Upper lobe of left lung (tissue), 6 donors: ENCODE results near the gene ACR. TPM values are rescaled to one million over a fixed set of nuclear protein-coding genes. Genes with fewer than 3 reads are reported as not detected.

Experiments used
- ATAC-seq, 2 donors: fragments of 200-7000 bp; cut with Tn5 transposase; one replicate each; pipeline ENCODE4 v1.9.1; 2022; ENCODE audit warnings: mild to moderate bottlenecking in 2 of 2, moderate library complexity in 2 of 2; ENCODE audit not compliant: low FRiP score in 2 of 2
- DNase-seq, 2 donors: peaks; one replicate each; pipeline ENCODE4 v3.0.0-alpha.2; 2019 to 2020
- H3K27ac ChIP-seq, 4 donors: fragments of 200-600 bp; sonication (generic); one replicate each; pipeline ENCODE4 v1.5.1; 2016 to 2019
- H3K27me3 ChIP-seq, 4 donors: fragments of 200-600 bp; sonication (generic); one replicate each; pipeline ENCODE4 v1.5.1; 2017 to 2019
- H3K36me3 ChIP-seq, 4 donors: fragments of 200-600 bp; sonication (generic); one replicate each; pipeline ENCODE4 v1.5.1; 2016 to 2019
- H3K4me1 ChIP-seq, 4 donors: fragments of 200-600 bp; sonication (generic); one replicate each; pipeline ENCODE4 v1.5.1; 2018 to 2019
- H3K4me3 ChIP-seq, 4 donors: fragments of 200-600 bp; sonication (generic); one replicate each; pipeline ENCODE4 v1.5.1; 2017 to 2019; ENCODE audit warnings: mild to moderate bottlenecking in 2 of 4, moderate library complexity in 1 of 4
- H3K9me3 ChIP-seq, 4 donors: fragments of 200-600 bp; sonication (generic); one replicate each; pipeline ENCODE4 v1.5.1; 2018 to 2019
- CTCF ChIP-seq, 6 experiments: fragments of 450-650 bp in 4 of 6; fragments of 200-600 bp in 2 of 6; sonication (generic) in 2 of 6; IDR thresholded peaks; one replicate each; pipeline ENCODE4 v1.5.1; 2016 to 2019; ENCODE audit warnings: antibody characterized with exemption in 6 of 6
- EP300 ChIP-seq, 4 donors: sonication (generic); formaldehyde crosslinking; IDR thresholded peaks; one replicate each; pipeline ENCODE4 v1.5.1; 2017; ENCODE audit warnings: antibody characterized with exemption in 4 of 4, control low read depth in 2 of 4
- POLR2A ChIP-seq, 4 donors: fragments of 450-650 bp; IDR thresholded peaks; one replicate each; pipeline ENCODE4 v1.5.1; 2016 to 2017; ENCODE audit warnings: antibody characterized with exemption in 4 of 4, mild to moderate bottlenecking in 2 of 4
- POLR2AphosphoS5 ChIP-seq, 2 donors: sonication (generic); formaldehyde crosslinking; IDR thresholded peaks; one replicate each; pipeline ENCODE4 v1.5.1; 2017; ENCODE audit warnings: antibody characterized with exemption in 2 of 2
- WGBS, 2 donors: methylation state at CpG; one replicate each; pipeline ENCODE4 v1.1.5; 2017 to 2018; 5-methylcytosine and 5-hydroxymethylcytosine counted together
- total RNA-seq, 6 donors: library from RNA; depleted of rRNA in 4 of 6; stranded (reverse); fragments of >200 nt in 4 of 6; gene quantifications; one replicate each; pipeline versions ENCODE4 v1.1.0 to v1.2.1, GENCODE V29; 2016 to 2021
- donor health status: DM: no; HTN: no; CAD: no; lungs with moderate emphysema.
- donor health status: DM: no; HTN: yes; CAD: no; lungs with severe emphysema.

ACR gene
- total RNA-seq, 6 donors from 2014 or later, result 0.71 to 3.9 (median 1.5) TPM

GRCh38 chr22:50714631-50715179, 23.3 kb upstream of the ACR start:
- Histone ChIP-seq H3K27ac (peak overlapping the region; percentile 61 to 69 (median 68)), H3K36me3 (peaks cover 0 to 60% (median 1%) of the 10 kb centered on the region in 4 donors), H3K9me3 (no peaks in the 10 kb centered on the region), H3K4me1 (peaks cover 10 to 21% (median 19%) of the 10 kb centered on the region in 4 donors), H3K4me3 (no peak overlapping the region), H3K27me3 (no peaks in the 10 kb centered on the region)
- 90 to 95% methylated on average over 20 to 21 of the region's 22 CpGs for WGBS, 2 donors
- DNase-seq, result peak in 1 of 2 donors; percentile 74
- no peak for TF ChIP-seq EP300 (IDR thresholded peaks at IDR 0.05)
- TF ChIP-seq POLR2A (IDR thresholded peaks at IDR 0.05), result no peak
- TF ChIP-seq CTCF (IDR thresholded peaks at IDR 0.05), result no peak
- TF ChIP-seq POLR2AphosphoS5 (IDR thresholded peaks at IDR 0.05), result no peak
- no peak for ATAC-seq

GRCh38 chr22:50715250-50715649, 22.8 kb upstream of the ACR start:
- H3K27ac ChIP-seq, result peak overlapping the region in 3 of 4 donors; percentile 61 to 69 (median 67)
- 79 to 92% methylated on average over 8 to 9 of the region's 9 CpGs for WGBS, 2 donors
- DNase-seq, result no peak
- H3K36me3 ChIP-seq, result peaks cover 0 to 55% (median under 1%) of the 10 kb centered on the region in 4 donors
- no peak for ATAC-seq
- TF ChIP-seq CTCF (IDR thresholded peaks at IDR 0.05), result no peak
- TF ChIP-seq EP300 (IDR thresholded peaks at IDR 0.05), result no peak
- TF ChIP-seq POLR2A (IDR thresholded peaks at IDR 0.05), result no peak
- no peak for TF ChIP-seq POLR2AphosphoS5 (IDR thresholded peaks at IDR 0.05)
- no peak overlapping the region for H3K4me3 ChIP-seq
- no peaks in the 10 kb centered on the region for H3K27me3 ChIP-seq
- peaks cover 10 to 25% (median 19%) of the 10 kb centered on the region in 4 donors for H3K4me1 ChIP-seq
- no peaks in the 10 kb centered on the region for H3K9me3 ChIP-seq

GRCh38 chr22:50715776-50716175, 22.2 kb upstream of the ACR start:
- Histone ChIP-seq H3K36me3 (peaks cover 0 to 49% (median 0%) of the 10 kb centered on the region in 4 donors), H3K4me1 (peaks cover 10 to 28% (median 20%) of the 10 kb centered on the region in 4 donors), H3K9me3 (no peaks in the 10 kb centered on the region), H3K27me3 (no peaks in the 10 kb centered on the region), H3K4me3 (no peak overlapping the region), H3K27ac (peak overlapping the region in 1 of 4 donors; percentile 61)
- ATAC-seq (no peak), DNase-seq (no peak)
- no peak for TF ChIP-seq EP300 (IDR thresholded peaks at IDR 0.05)
- WGBS, 2 donors, result 91 to 92% methylated on average over 7 of the region's 7 CpGs

GRCh38 chr22:50716290-50717024, 21.5 kb upstream of the ACR start:
- no peak overlapping the region for H3K4me3 ChIP-seq
- ATAC-seq, result no peak
- WGBS, 2 donors, result 91 to 93% methylated on average over 13 of the region's 13 CpGs

More at GRCh38 chr22:50716290-50717024, 21.5 kb upstream of the ACR start:
- Histone ChIP-seq H3K9me3 (no peaks in the 10 kb centered on the region), H3K27ac (no peak overlapping the region), H3K27me3 (no peaks in the 10 kb centered on the region), H3K36me3 (peaks cover 0 to 52% (median 1%) of the 10 kb centered on the region in 4 donors), H3K4me1 (peaks cover 10 to 28% (median 18%) of the 10 kb centered on the region in 4 donors)
- no peak for DNase-seq
- TF ChIP-seq POLR2AphosphoS5 (IDR thresholded peaks at IDR 0.05), result no peak
- no peak for TF ChIP-seq CTCF (IDR thresholded peaks at IDR 0.05)
- no peak for TF ChIP-seq EP300 (IDR thresholded peaks at IDR 0.05)
- TF ChIP-seq POLR2A (IDR thresholded peaks at IDR 0.05), result no peak
